T-helper 1 cell (primary cell): Measurements from ENCODE around the gene GUF1.

Experiments used
- DNase-seq, 5 donors: peaks; one replicate each; pipeline ENCODE4 v3.0.0-alpha.2; 2012 to 2020
- total RNA-seq, 4 donors: gene quantifications; one replicate each; lab custom pipeline; 2026; lab: John Stamatoyannopoulos, UW

GUF1 gene, protein sequence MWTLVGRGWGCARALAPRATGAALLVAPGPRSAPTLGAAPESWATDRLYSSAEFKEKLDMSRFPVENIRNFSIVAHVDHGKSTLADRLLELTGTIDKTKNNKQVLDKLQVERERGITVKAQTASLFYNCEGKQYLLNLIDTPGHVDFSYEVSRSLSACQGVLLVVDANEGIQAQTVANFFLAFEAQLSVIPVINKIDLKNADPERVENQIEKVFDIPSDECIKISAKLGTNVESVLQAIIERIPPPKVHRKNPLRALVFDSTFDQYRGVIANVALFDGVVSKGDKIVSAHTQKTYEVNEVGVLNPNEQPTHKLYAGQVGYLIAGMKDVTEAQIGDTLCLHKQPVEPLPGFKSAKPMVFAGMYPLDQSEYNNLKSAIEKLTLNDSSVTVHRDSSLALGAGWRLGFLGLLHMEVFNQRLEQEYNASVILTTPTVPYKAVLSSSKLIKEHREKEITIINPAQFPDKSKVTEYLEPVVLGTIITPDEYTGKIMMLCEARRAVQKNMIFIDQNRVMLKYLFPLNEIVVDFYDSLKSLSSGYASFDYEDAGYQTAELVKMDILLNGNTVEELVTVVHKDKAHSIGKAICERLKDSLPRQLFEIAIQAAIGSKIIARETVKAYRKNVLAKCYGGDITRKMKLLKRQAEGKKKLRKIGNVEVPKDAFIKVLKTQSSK
- 26.1 to 45.7 (median 33.6) reads per million in 4 donors for total RNA-seq

DNA sequence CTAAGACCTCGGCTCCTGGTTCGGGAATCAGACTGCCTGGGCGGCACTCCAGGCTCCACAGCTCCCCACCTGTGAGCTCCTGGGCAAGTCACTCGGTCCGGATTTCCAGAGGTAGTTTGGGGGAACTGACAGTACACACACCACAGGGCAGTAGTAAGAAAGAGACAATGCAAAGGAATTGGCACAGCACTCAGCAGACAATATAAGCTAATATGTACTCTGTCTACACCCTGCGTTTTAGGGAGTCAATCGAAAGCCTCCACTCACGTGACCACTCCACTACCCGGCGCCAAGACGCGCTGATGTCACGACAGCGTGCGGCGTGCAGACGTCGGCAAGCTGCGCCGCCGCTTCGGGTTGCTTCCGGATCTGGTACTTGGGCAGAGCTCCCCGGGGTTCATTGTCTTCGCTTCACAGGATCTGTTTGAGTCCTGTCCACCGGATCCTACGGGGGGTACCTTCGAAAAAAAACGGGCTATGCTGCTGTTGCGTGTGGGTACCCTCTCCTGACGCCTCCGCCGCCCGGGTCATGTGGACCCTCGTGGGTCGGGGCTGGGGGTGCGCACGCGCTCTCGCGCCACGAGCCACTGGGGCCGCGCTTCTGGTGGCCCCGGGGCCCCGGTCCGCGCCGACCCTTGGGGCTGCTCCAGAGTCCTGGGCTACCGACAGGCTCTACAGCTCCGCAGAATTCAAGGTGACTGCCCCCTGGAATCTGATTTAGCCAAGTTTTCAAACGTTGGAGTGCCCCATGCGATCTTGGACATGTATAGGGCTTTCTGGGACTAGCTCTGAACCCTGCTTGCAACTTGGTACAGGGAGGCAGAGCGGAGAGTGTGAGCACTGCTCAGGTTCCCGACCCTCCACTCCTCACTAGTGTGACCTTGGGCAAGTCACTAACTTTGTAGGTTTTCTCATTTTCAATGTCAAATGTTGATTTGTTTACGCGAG lies at the start of gene GUF1:
GUF1 (plus strand) TSS at position 327 of the 948 bp plus-strand sequence; CDS start at position 530, 203 bp downstream.
- DNase-seq, result peak; percentile 65 to 94 (median 81)

GRCh38 chr4:44629280-44629866 lies 48.8 kb upstream of the GUF1 start:
- DNase-seq, result peak in 2 of 5 donors; percentile 22 to 40

- DNase-seq, result no peak
Observed at GRCh38 chr4:44632089-44632488, 46.1 kb upstream of the GUF1 start.

DNA sequence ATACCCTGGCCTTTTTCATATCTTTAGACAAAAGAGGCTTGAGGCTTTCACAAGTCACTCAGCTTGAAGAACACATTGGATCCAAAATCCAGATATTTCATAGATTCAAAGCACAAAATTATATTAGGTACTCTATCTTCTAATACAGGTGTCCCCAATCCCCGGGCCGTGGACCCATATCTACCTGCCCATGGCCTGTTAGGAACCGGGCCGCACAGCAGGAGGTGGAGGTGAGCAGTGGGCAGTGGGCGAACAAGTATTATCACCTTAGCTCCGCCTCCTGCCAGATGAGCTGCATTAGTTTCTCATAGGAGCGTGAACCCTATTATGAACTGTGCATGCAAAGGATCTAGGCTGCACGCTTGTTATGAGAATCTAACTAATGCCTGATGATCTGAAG lies 45.5 kb upstream of the GUF1 start:
- DNase-seq, result no peak

- DNase-seq, result no peak
Observed at GRCh38 chr4:44638091-44638490, 40.1 kb upstream of the GUF1 start.

DNA sequence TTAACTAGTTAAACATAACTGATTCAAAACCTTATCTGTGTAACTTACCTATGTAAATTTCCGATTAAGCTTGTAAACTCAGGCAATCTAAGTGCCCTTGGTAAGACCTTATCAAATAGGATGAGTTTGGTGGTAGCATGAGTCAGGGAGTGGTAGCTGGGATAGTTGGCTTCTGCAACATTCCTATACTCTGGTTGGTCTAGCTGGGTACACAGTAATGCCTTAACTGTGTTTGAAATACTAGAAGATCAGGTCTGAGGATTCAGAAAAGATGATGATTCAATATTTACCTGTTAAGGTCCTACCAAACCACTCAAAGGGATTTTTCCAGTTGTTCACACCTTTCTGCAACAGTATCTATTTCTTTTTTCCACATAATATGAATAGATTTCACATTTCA lies 32.1 kb upstream of the GUF1 start:
- no peak for DNase-seq

GRCh38 chr4:44651425-44651824 lies 26.8 kb upstream of the GUF1 start, which contains the start of gene YIPF7:
TSS of gene YIPF7 (minus strand) at chr4:44651625. CDS start at chr4:44650100, 1,525 bp downstream.
- DNase-seq, result no peak

- no peak for DNase-seq
Observed at GRCh38 chr4:44652002-44652401, 26.2 kb upstream of the GUF1 start.

DNA sequence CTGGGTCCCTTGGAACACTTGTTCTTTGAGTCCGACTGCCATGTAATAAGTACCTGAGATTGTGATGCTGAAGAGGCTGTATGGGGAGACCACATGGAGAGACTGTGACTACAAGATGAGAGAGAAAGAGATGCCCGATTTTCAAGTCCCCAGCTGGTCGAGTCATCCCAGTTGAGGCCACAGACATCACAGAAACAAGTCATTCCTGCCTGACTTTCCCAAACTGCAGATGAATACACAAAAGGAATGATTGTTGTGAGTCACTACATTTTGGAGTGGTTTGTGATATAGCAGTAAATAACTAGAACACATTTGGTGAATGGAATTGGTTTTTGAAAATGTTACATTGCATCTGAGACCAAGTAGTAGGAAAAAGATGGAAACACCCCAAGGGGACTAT lies 17.8 kb upstream of the GUF1 start:
- DNase-seq, result no peak

- DNase-seq, result no peak
Observed at GRCh38 chr4:44661940-44662622, 16.1 kb upstream of the GUF1 start.

- no peak for DNase-seq
Observed at GRCh38 chr4:44662623-44663005, 15.6 kb upstream of the GUF1 start.

DNA sequence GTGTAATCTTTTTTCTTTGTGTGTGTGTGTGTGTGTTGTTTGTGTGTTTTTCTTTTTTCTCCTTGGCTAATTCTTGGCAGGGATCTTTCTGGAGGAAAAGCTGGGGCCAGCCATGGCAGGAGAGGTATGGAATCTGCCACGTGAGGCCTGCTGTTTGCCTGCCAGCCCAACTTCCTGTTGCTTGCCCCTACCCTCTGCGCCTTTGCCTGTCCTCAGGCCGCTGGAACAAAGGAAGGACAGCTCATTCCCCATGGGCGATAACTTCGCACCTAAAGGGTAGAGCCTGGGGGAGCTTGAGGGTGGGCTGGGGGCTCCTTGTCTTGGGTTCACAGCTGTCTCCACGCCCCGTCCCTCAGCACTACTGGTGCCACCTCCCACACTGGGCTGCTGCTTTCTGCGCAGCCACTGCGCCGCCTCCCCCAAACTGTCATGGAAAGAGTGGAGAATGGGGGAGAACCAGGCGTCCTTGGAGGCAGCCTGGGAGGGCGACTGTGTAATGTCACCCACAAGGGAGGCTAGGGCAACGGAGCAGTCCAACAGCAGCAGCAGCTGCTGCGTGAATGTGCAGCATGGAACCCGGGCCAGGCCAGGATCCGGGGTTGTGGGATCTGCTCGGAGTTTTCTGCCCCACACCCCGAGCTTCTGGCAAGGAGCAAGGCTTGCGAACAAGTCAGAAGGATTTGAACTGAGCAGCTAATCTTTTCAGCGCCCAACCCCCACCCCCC lies 14.5 kb upstream of the GUF1 start:
- no peak for DNase-seq

DNA sequence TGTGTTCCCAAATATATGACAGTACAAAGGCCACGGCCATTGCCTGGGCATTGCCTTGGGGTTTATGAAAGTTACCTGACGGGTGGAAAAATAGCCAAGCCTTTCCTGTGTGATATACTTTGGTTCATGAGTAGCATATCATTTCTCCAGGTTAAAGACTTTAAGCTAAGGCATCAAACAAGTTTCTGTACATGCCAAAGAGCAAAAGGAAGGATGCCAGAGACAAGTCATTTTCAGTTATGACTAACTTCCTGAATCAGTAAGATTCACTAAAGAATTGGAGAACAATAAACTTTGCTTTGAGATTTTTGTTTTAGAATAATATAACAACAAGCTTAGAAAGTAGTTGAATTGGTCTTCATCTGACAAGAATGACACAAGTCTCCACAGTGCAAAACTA lies 9.7 kb upstream of the GUF1 start:
- peak in 1 of 5 donors; percentile 24 for DNase-seq

- no peak for DNase-seq
Observed at GRCh38 chr4:44670506-44671199, 7.6 kb upstream of the GUF1 start.

GRCh38 chr4:44671636-44672035 lies 6.6 kb upstream of the GUF1 start:
- no peak for DNase-seq

GRCh38 chr4:44674471-44674870 lies 3.7 kb upstream of the GUF1 start:
- DNase-seq, result no peak

DNA sequence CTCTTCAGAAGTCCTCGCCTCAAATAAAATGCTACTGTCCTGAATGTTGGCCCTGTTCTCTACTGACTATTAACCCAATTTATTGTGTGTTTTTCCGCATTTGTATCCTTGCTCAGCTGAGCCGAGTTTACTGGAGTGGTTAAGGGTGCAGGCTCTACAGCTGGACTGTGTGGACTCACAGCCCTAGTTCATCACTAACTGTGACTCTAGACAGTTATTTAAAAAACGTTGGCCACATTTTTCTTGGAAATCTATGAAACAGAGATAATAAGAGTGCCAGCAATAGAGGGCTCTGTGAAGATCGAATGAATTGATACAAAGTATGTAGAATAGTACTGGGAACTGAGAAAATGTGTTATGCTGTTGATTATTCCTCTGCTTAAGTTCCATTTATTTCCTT lies 2.9 kb upstream of the GUF1 start:
- no peak for DNase-seq

DNA sequence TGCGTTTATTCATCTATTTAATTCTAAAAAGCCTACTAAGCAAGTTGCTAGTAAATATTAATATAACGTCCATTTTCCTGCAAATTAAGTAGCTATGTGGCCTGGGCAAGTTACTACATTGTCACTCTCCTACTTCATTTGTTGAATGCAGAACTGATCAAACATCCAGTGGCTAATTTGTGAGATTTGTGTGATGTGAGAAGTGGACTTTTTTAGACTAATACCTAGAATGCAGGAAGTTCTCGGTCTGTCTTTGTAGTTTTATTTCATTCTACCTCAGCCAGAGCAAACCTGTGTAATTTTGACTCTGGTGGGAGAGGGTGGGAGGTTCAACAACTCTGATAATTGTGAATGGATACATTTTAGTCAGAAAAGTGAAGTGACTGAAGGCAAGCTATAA lies 840 bp downstream of the GUF1 start:
- DNase-seq, result peak in 1 of 5 donors; percentile 19

GRCh38 chr4:44684648-44685047 lies 6.4 kb downstream of the GUF1 start:
- DNase-seq, result no peak

- no peak for DNase-seq
Observed at GRCh38 chr4:44700427-44700826, 22.2 kb downstream of the GUF1 start.

- no peak for DNase-seq
Observed at GRCh38 chr4:44701037-44701436, 22.8 kb downstream of the GUF1 start.
